ENCODE data around the gene N4BP3.
A peak's percentile ranks its signal among the peaks of the same experiment; 100 is the strongest.

Gene N4BP3

DNA sequence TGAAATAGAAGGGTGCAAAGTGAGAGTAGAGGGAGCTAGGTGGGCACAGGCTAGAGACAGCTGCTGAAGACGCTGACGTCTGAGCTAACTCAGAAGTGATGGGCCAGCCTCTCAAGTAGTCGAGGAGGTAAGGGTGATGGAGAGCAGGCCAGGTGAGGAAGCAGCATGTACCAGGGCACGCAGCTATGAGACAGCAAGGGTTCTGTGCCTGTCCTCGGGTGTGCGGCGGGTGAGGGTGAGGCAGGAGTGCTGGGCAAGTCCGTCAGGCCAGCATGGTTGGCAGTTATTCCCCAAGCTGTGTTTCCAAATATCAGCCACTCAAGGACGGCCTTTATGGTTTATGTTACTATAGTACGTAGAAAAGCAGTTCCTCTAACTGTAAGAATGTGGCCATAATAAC lies 23.7 kb downstream of the N4BP3 start:
- no peak for TF ChIP-seq CTCF (IDR thresholded peaks at IDR 0.05; ENCODE audit: insufficient read depth, low read depth, low read length, missing control alignments)
- no peak overlapping the region for H3K4me3 ChIP-seq (ENCODE audit: low read depth, low read length)
- DNase-seq (ENCODE audit: low read depth): no peak

- no peak for TF ChIP-seq CTCF (IDR thresholded peaks at IDR 0.05; ENCODE audit: insufficient read depth, low read depth, low read length, missing control alignments)
- no peak overlapping the region for H3K4me3 ChIP-seq (ENCODE audit: low read depth, low read length)
- no peak for DNase-seq (ENCODE audit: low read depth)
Measured at GRCh38 chr5:178137991-178138390, 24.7 kb downstream of the N4BP3 start.

GRCh38 chr5:178141550-178141949 lies 28.2 kb downstream of the N4BP3 start:
- no peak for DNase-seq (ENCODE audit: low read depth)
- no peak for TF ChIP-seq CTCF (IDR thresholded peaks at IDR 0.05; ENCODE audit: insufficient read depth, low read depth, low read length, missing control alignments)
- H3K4me3 ChIP-seq (ENCODE audit: low read depth, low read length): no peak overlapping the region

- TF ChIP-seq CTCF (IDR thresholded peaks at IDR 0.05; ENCODE audit: insufficient read depth, low read depth, low read length, missing control alignments): no peak
- H3K4me3 ChIP-seq (ENCODE audit: low read depth, low read length): no peak overlapping the region
- no peak for DNase-seq (ENCODE audit: low read depth)
Measured at GRCh38 chr5:178142642-178143041, 29.3 kb downstream of the N4BP3 start.

DNA sequence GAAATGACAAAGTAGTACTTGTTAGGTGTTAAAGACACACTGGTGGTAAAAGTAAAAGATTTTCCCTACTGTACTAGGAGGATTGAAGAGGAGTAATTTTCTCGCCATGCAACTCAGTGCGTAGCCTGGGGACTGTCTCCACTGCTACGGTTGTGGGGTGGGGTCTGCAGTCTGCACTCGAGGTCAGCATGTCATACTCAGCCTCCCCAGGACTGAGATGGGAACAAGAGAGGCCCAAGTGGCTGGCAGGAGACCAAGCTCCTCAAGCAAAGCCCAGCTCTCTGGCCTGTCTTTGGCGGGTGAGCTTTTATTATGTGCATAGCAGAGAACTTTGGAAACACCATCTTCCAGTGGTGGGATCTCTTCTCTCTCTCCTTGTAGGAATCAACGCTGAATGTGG lies 29.9 kb downstream of the N4BP3 start:
- no peak for DNase-seq (ENCODE audit: low read depth)
- TF ChIP-seq CTCF (IDR thresholded peaks at IDR 0.05; ENCODE audit: insufficient read depth, low read depth, low read length, missing control alignments): no peak
- no peak overlapping the region for H3K4me3 ChIP-seq (ENCODE audit: low read depth, low read length)

- TF ChIP-seq CTCF (IDR thresholded peaks at IDR 0.05; ENCODE audit: insufficient read depth, low read depth, low read length, missing control alignments): no peak
- H3K4me3 ChIP-seq (ENCODE audit: low read depth, low read length): no peak overlapping the region
- no peak for DNase-seq (ENCODE audit: low read depth)
Measured at GRCh38 chr5:178143901-178144300, 30.6 kb downstream of the N4BP3 start.

DNA sequence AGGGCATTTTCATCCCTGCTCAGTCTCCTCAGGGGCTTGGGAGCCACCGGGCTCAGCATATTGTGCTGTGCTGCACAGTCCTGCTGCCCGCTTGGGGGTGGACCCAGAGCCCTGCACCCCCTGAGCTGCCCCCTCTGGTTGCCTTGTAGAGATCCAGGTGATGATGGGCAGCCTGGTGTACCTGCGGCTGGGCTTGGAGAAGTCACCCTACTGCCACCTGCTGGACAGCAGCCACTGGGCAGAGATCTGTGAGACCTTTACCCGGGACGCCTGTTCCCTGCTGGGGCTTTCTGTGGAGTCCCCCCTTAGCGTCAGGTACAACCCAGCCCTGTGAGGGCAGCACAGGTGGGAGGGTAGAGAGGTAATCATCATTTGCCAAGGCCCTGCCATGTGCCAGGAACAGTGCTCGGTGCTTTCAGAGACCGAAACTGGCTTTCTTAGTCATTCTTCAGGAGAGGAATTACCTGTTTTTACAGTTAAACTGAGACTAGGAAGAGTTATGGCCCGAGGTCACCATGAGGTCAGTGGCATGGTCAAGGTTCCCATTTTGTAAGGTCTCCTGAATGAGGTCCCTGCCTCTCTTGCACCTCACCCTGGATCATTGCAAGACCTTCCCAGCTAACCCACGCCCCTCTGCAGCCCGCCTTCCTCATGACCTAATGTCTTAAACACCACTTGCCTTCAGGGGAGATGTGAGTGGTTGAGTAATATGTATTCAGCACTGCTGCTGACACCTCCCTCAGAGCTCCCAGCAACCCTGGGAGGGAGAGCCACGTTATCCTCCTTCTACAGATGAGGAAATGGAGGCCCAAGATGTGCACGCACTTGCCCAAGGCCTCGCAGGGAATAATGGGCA lies 32.9 kb downstream of the N4BP3 start:
- peak; percentile 83 for DNase-seq (ENCODE audit: low read depth)
- no peak overlapping the region for H3K4me3 ChIP-seq (ENCODE audit: low read depth, low read length)
- peak; percentile 82 for TF ChIP-seq CTCF (IDR thresholded peaks at IDR 0.05; ENCODE audit: insufficient read depth, low read depth, low read length, missing control alignments)

Data from GM12865 (cell line).